NK-92 (cell line): ENCODE data around the gene NADK.

Experiments
- DNase-seq: peaks from one replicate; lab custom pipeline; 2025; ENCODE audit not compliant: unreplicated experiment; lab: John Stamatoyannopoulos, UW

NADK gene, protein sequence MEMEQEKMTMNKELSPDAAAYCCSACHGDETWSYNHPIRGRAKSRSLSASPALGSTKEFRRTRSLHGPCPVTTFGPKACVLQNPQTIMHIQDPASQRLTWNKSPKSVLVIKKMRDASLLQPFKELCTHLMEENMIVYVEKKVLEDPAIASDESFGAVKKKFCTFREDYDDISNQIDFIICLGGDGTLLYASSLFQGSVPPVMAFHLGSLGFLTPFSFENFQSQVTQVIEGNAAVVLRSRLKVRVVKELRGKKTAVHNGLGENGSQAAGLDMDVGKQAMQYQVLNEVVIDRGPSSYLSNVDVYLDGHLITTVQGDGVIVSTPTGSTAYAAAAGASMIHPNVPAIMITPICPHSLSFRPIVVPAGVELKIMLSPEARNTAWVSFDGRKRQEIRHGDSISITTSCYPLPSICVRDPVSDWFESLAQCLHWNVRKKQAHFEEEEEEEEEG

GRCh38 chr1:1777950-1778662 is at the start of gene NADK:
Gene NADK, minus strand, starts transcription at chr1:1778470. Its CDS starts 13,064 bp downstream, at chr1:1765406.
- DNase-seq = no peak

- DNase-seq = no peak
Measured at GRCh38 chr1:1827089-1827848, 49.0 kb upstream of the NADK start.

GRCh38 chr1:1826356-1827088 is 48.3 kb upstream of the NADK start:
- no peak for DNase-seq

DNA sequence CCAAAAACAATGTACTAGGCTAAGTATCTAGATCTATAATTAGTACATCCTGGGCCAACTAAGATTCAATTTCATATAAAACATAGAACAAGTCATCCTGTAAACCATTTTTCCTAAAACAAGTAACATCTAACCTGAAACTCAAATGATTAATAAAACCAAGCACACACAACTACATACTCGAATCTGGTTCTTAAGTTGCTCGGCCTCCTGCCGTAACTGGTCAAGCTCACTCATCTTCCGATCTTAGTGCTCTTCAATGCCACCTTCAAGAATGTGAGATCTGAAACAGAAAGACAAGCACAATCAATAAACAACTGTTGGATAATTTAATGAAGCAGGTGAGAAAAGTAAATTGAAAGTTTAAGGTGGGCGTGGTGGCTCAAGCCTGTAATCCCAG is 46.9 kb upstream of the NADK start:
- DNase-seq = no peak

DNA sequence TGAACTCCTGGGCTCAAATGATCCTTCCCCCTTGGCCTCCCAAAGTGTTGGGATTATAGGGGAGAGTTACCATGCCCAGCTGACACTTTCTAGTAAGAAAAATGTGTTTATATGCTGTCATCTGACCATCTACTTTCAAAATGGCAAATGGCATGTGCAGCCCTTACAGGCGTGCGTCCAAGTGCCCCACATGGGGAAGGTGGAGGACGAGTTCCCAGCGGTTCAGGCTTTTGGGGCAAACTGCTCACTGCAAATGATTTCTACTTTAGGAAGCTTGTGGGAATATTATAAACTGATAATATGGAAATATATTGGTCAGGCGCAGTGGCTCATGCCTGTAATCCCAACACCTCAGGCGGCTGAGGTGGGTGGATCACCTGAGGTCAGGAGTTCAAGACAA is 41.5 kb upstream of the NADK start:
- DNase-seq = no peak

DNA sequence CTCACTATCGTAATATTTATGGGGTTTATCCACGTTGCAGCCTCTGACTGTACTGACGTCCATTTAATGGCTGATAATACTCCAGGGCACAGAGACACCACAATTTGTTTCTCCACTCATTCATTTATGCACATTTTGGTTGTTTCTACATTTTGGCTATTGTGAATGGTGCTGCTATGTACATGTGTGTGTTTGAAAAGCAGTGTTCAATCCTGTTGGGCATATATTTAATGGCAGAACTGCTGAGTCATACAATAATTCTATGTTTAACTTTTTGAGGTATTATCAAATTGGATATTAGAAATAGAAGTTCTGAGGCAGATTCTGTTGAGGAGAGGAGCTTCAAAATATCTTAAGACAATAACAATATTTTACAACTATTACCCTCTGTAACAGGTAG is 39.0 kb upstream of the NADK start:
- DNase-seq = no peak

DNA sequence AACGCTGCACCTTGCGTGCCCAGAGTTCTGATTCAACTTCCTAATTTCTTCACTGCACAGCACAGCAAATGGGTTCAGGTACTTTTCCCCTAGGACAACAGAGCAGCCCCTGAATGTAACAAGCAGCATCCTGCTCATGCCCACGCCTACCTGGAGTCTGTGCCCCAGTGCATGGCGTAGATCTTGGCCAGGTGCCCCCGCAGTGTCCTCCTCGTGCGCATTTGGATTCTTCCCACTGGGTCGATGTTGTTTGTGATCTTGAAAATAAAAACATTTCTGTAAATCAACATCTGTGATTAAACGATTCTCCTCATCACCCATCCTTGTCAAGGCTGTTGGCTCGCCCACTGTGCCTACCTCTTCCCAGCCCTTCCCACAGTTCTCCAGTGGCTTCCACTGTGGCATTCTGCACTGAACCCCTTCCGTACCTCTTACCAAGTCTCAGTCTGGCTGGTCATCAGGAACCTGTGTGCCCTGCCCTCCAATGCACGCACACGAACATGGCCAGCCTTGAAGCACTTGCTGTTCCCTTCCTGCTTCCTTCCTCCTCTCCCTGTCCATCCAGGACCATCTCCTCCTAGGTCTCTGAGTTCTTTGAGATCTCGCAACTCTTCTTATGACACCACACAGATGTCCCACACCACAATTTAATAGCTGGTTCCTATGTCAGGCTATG is 37.5 kb upstream of the NADK start:
- no peak for DNase-seq

DNA sequence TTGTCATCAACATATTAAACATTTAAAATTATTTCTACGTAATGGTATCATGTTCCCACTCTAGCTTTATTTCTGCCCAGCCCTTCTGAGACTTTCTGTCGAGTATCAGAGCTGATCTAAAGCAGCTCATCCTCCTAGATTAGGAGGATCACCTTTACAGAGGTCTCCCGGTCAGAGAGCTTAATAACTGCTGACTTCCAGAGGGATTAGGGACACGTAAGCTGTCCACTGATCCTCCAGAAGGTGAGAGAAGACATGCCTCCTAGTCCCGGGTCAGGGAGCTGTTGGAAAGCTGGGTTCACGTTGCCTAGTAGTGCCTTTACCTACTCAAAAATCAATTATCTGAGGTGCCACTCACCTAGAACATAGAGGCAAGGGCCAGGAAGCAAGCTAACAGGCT is 31.2 kb upstream of the NADK start:
- DNase-seq = no peak

GRCh38 chr1:1808206-1808605 is 29.9 kb upstream of the NADK start:
- no peak for DNase-seq

GRCh38 chr1:1806890-1807289 is 28.6 kb upstream of the NADK start:
- DNase-seq = no peak

DNA sequence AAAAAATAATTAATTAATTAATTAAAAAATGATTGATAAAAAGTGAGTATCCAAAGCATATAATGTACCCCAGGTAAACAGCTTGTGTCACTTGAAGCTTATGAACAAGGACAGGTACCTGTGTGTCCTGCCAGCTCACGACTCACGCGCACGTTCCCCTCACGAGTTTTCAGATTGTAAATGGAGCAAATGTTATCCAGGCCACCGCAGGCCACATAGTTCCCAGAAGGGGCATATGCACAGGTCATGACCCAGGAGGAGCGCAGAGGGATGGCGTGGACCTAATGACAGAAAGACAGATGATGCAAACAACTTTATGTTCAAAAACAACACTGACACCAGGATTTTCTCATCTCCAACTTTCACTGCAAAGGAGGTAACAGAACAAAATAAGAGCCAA is 26.0 kb upstream of the NADK start:
- DNase-seq = no peak

DNA sequence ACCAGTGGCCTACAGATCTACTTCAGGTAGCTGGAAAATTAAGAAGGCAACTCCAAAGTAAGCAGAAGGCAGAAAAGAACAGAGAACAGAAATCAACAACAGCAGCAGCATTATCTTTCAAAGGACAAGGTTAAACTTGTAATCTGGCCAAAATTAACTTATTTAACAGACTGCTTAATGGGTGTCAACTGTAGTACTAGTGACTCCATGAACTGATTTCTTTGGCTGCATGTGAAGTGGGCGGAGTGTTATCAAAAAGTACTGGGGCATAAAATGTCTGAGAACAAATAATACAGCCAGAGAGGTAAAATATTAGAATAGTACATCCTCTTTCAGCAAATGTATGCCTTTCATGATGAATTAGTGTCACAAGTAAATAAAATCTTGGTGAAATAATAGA is 24.6 kb upstream of the NADK start:
- DNase-seq = no peak

GRCh38 chr1:1799716-1800115 is 21.4 kb upstream of the NADK start:
- DNase-seq = no peak

GRCh38 chr1:1797731-1798341 is 19.6 kb upstream of the NADK start:
- DNase-seq = no peak

- no peak for DNase-seq
Measured at GRCh38 chr1:1796466-1796865, 18.2 kb upstream of the NADK start.

DNA sequence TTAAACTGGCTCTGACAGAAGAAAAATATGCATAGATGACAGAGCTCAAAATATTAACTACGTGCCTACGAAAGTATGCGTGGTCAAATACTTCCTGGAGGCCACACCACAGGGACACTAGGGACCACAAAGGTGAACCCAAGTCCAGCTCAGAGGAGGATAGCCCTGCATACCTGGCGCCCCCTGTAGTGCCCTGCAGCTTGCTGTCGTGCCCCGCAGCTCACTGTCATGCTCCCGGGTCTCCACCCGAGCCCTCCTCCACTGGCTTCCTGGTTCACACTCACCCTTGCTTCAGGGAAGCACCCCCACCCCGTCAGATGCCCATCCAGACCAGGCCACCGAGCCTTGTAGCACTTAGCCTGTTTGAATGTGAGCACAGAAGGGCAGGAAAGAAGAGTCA is 16.7 kb upstream of the NADK start:
- DNase-seq = no peak

DNA sequence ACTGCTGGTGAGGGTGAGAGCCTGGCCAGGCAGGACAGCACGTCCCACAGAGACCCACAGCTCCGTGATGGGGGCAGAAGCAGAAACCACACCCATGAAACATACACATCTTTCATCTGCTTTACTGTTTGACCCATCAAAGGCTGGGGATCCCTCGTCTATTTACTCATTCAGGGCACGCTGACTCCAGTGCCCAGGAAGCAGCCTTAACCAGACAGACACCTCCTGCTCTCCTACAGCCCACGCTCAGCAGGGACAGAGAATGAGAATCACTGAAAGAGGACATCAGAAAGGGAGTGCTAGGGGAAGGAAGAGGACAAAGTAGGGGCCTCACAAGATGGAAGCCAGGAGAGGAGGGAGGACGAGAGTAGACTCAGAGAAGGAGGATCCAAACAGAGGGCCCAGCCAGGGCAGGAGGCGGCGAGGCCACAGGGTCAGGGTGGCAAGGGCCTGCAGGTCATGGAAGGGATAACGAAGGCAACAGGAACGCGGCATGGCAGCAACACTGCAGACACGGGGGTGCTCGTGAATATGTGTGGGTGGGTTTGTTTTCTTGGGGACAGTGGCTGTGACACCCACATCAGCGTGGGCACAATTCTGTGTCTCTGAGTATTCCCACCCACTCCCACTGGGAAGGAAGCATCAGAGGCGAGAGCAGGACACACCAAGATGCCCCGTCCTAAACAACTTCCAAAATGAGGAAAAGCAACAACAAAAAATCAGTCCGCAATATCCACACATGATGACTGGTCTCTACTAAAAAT is 15.4 kb upstream of the NADK start:
- no peak for DNase-seq

DNA sequence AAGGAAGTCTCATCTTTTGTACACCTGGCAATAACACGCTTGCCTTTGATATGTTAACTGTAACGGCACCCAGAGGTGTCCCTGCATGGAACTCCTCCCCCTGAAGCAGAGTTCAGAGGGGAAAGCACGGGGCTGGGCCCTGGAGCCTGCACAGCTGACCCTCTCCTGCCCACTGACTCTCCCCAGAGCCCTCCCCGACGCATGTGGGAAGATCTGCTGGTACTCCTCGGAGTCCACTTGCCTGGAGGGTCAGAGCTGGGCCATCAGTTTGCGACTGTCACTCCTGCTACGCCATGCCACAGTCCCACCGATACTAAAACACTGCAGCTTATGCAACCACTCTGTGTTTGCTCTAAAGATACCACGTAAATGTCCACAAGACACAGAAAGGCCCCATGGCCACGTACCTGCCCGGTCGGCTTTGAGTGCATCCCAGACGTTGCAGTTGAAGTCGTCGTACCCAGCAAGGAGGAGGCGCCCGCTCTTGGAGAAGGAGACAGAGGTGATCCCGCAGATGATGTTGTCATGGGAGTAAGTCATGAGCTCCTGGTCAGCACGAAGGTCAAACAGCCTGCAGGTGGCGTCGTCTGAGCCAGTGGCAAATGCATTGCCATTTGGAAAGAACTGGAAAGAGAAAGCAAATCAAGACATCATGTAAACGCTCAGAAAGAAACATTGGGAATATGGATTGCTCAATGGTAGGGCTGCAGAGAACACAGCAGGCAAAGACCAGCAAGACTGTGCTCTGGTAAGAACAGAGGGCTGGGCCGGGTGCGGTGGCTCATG is 10.6 kb upstream of the NADK start:
- no peak for DNase-seq

DNA sequence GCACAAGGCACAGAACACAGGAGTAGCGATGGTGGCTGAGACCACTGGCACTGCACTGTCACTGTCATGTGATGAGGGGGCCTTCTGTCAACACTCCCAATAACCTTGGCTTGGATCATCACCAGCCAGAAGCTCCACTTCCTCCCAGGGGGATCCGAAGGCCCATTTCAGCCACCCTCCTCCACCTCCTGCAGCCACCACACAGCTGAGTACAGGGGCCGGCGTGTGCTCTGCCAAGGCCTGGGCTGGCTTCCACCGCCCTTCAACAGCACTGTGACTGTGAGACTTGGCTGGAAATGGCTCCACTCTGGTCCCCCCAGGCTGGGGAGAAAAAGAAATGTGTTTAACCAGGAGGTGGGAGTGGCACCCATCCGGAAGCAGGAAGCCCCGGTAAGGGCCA is 9.9 kb upstream of the NADK start:
- no peak for DNase-seq
